Heart left ventricle (tissue), 16 donors: Measurements from ENCODE around the gene NKPD1. TPM values are rescaled to one million over a fixed set of nuclear protein-coding genes. Genes with fewer than 3 reads are reported as not detected.
"Not testable (repeated sequence)": the region's sequence is repeated elsewhere in the genome, so short reads cannot be mapped to it uniquely, and the experiment has no call there.

Source experiments
- ATAC-seq, 4 donors: fragments of 200-7000 bp; cut with Tn5 transposase; one replicate each; pipeline ENCODE4 v1.9.1; 2020 to 2022; ENCODE audit warnings: moderate library complexity in 4 of 4, mild to moderate bottlenecking in 3 of 4, moderate number of reproducible peaks in 1 of 4
- DNase-seq, 5 donors: peaks; one replicate each; pipeline ENCODE4 v3.0.0-alpha.2; 2020
- H3K27ac ChIP-seq, 12 donors: fragments of 200-600 bp; sonication (generic) in 4 of 12; one replicate each; pipeline versions ENCODE4 v1.5.0 to v1.8.0; 2016 to 2022; ENCODE audit warnings: mild to moderate bottlenecking in 2 of 12
- H3K27me3 ChIP-seq, 9 donors: fragments of 200-600 bp; sonication (generic) in 2 of 9; one replicate each; pipeline versions ENCODE4 v1.5.1 to v1.8.0; 2016 to 2022; ENCODE audit warnings: mild to moderate bottlenecking in 3 of 9
- H3K36me3 ChIP-seq, 9 donors: fragments of 200-600 bp; sonication (generic) in 2 of 9; one replicate each; pipeline versions ENCODE4 v1.5.0 to v1.8.0; 2018 to 2022; ENCODE audit warnings: mild to moderate bottlenecking in 2 of 9
- H3K4me1 ChIP-seq, 12 donors: fragments of 200-600 bp; sonication (generic) in 4 of 12; one replicate each; pipeline versions ENCODE4 v1.5.0 to v1.8.0; 2016 to 2022; ENCODE audit warnings: mild to moderate bottlenecking in 3 of 12
- H3K4me3 ChIP-seq, 12 donors: fragments of 200-600 bp; sonication (generic) in 4 of 12; one replicate each; pipeline versions ENCODE4 v1.5.0 to v1.8.0; 2017 to 2022; ENCODE audit warnings: mild to moderate bottlenecking in 9 of 12, moderate library complexity in 4 of 12
- H3K9me3 ChIP-seq, 12 donors: fragments of 200-600 bp; sonication (generic) in 4 of 12; one replicate each; pipeline versions ENCODE4 v1.5.0 to v1.8.0; 2016 to 2022; ENCODE audit warnings: mild to moderate bottlenecking in 1 of 12
- POLR2A ChIP-seq, 2 donors: fragments of 450-650 bp; IDR thresholded peaks; one replicate each; pipeline ENCODE4 v1.6.1; 2017; ENCODE audit warnings: antibody characterized with exemption in 2 of 2, mild to moderate bottlenecking in 2 of 2, moderate library complexity in 2 of 2
- WGBS, 4 donors: extraction: QIAGEN DNeasy Blood & Tissue Kit in 2 of 4; methylation state at CpG; one replicate each; pipeline versions ENCODE4 v1.1.5 to v1.1.7; 2013 to 2018; 5-methylcytosine and 5-hydroxymethylcytosine counted together
- intact Hi-C, 10 donors: fragments of 100-400 bp; cut with DNase I; formaldehyde crosslinking; loops; one replicate each; pipeline versions ENCODE4 v1.11.1 to v1.14.2; 2022
- polyA plus RNA-seq, 2 donors: library from polyadenylated mRNA; stranded (reverse); fragments of 200-250 nt; gene quantifications; one replicate each; pipeline ENCODE4 v1.2.3, GENCODE V29; 2013
- total RNA-seq, 9 donors: library from RNA; depleted of rRNA in 2 of 9; stranded (reverse); fragments of >200 nt in 2 of 9; fragmentation: NEBNext Ultra II Directional in 3 of 9; extraction: Animal tissue kit (Norgen Biotek cat#: 25700) in 3 of 9; gene quantifications; one replicate each; pipeline versions ENCODE4 v1.1.0 to v1.2.4, GENCODE V29; 2016 to 2023
- TF ChIP-seq, protein P1 (sequence below), 12 donors: fragments of 200-600 bp; sonication (generic) in 4 of 12; IDR thresholded peaks; one replicate each; pipeline versions ENCODE4 v1.5.0 to v1.8.0; 2018 to 2022; ENCODE audit warnings: antibody characterized with exemption in 12 of 12, mild to moderate bottlenecking in 5 of 12
- donor health status: ischemic (EF 13 %, LVEDD 7.1; RV severe dilation, severe dysfunction).
- donor health status: healthy with polysubstance abuse.
- donor health status: DM: no; HTN: yes; CAD: no.
- donor health status: DM: no; HTN: no; CAD: no.
- donor health status: ischemic (EF 25% LVEDD 6.9; RV normal size, moderate dysfunction).
- donor health status: ischemic (EF 25% LVEDD 5.7; RV mildly dilated, moderate dysfunction).
- donor health status: healthy.
- donor health status: DM: yes; HTN: yes; CAD: no.
- donor health status: ischemic (EF 35%, LVEDD 5.7; RV mildly dilated, moderate dysfunction).
- donor health status: nonischemic (EF 11% LVEDD 7.7; RV severe dilation, severe dysfunction).
- donor health status: DM: yes; HTN: yes; CAD: no.
- donor health status: PGD.
- donor health status: ischemic (EF 29% LVEDD 5.4; RV normal size, mild dysfunction).
- donor health status: nonischemic (EF 23%, LVEDD 6.1; RV moderate dilation, normal function).

The NKPD1 gene
- total and polyA plus RNA-seq, 11 donors = 0.09 to 0.28 (median 0.14) TPM; not detected in 7

DNA sequence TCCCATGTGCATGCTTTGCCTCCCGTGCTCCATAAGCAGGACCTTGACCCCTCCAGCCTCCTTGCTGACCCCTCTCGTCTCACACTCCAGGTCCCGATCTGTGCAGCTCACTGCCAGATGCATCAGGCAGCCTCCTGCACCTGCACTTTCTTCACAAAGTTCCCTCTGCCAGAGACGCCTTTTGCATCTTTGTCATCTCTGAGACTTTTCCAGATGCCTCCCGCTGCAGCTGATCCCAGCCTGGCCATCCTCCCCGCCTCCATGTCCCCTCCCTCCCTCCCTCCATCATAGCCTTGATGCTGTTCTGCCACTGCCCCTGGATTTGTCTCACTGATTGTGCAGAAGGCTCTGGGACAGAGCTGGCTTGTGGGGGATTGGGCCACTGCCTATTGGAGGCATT, 38.0 kb downstream of the NKPD1 start:
- H3K36me3 ChIP-seq = no peaks in the 10 kb centered on the region
- no peak overlapping the region for H3K27ac ChIP-seq
- TF ChIP-seq POLR2A (IDR thresholded peaks at IDR 0.05) = no peak
- TF ChIP-seq, protein P1, sequence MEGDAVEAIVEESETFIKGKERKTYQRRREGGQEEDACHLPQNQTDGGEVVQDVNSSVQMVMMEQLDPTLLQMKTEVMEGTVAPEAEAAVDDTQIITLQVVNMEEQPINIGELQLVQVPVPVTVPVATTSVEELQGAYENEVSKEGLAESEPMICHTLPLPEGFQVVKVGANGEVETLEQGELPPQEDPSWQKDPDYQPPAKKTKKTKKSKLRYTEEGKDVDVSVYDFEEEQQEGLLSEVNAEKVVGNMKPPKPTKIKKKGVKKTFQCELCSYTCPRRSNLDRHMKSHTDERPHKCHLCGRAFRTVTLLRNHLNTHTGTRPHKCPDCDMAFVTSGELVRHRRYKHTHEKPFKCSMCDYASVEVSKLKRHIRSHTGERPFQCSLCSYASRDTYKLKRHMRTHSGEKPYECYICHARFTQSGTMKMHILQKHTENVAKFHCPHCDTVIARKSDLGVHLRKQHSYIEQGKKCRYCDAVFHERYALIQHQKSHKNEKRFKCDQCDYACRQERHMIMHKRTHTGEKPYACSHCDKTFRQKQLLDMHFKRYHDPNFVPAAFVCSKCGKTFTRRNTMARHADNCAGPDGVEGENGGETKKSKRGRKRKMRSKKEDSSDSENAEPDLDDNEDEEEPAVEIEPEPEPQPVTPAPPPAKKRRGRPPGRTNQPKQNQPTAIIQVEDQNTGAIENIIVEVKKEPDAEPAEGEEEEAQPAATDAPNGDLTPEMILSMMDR (IDR thresholded peaks at IDR 0.05) = no peak
- peaks cover 0 to 18% (median 9%) of the 10 kb centered on the region in 12 donors for H3K4me1 ChIP-seq
- 82 to 92% (median 87%) methylated on average over 5 to 6 of the region's 6 CpGs for WGBS, 4 donors
- intact Hi-C loops = no loop called here
- DNase-seq = no peak
- H3K9me3 ChIP-seq = no peaks in the 10 kb centered on the region
- ATAC-seq = no peak
- no peak overlapping the region for H3K4me3 ChIP-seq
- no peaks in the 10 kb centered on the region for H3K27me3 ChIP-seq

DNA sequence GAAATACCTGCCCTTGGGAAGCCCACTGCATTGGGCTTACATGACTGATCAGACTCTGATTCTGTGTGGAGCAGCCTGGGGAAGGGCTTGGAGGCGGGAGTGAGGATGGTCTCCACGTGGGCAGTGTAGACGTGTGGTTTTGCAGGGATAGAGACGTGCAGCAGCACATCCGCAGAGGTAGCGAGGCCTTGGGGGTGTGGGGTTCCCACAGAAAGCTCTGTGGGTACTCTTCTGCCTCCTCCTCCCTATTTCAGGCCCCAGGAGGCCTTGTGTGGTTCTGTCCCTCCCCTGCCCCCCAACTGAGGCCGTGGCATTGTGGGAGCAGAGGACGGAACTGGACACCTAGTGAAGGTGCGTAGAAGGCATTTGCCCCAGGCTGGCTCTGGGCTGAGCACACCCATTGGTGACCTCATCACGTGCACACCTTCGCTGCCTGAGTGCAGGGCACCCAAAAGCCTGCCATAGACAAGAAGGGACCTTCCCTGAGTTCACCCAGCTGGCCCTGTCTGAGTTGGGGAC, 38.9 kb downstream of the NKPD1 start:
- Histone ChIP-seq H3K9me3 (no peaks in the 10 kb centered on the region), H3K36me3 (no peaks in the 10 kb centered on the region), H3K27me3 (no peaks in the 10 kb centered on the region), H3K4me3 (no peak overlapping the region), H3K4me1 (peaks cover 0 to 26% (median 14%) of the 10 kb centered on the region in 12 donors), H3K27ac (no peak overlapping the region)
- DNase-seq = no peak
- intact Hi-C loops = no loop called here
- ATAC-seq = no peak
- 82 to 91% (median 90%) methylated on average over 9 to 11 of the region's 11 CpGs for WGBS, 4 donors
- no peak for TF ChIP-seq POLR2A (IDR thresholded peaks at IDR 0.05)
- TF ChIP-seq, protein P1 (IDR thresholded peaks at IDR 0.05) = no peak

DNA sequence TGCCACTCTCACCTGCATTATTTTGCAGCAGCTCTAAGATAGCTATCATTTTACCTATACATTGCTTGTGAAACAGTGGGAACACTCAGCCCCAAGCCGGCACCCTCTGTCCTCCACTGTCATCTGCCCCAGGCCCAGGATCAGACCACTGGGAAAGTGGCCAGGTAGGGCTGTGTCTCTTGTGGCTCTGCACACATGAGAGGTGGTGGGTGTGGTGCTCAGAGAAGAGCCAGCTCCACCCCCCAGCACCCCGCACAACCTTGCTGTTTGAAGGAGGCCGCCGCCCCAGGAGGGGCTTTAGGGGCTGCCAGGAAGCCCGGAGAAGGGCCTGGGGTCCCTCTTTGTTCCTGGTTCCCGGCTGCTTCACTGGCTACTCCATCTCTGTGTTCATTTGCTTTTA, 41.2 kb downstream of the NKPD1 start:
- DNase-seq = no peak
- Histone ChIP-seq H3K27ac (no peak overlapping the region), H3K4me1 (peaks cover 0 to 27% (median 14%) of the 10 kb centered on the region in 12 donors), H3K4me3 (no peak overlapping the region), H3K36me3 (no peaks in the 10 kb centered on the region), H3K27me3 (no peaks in the 10 kb centered on the region), H3K9me3 (no peaks in the 10 kb centered on the region)
- no peak for ATAC-seq
- TF ChIP-seq, protein P1 (IDR thresholded peaks at IDR 0.05) = no peak
- TF ChIP-seq POLR2A (IDR thresholded peaks at IDR 0.05) = no peak
- WGBS, 4 donors = 90 to 94% (median 91%) methylated on average over 5 to 6 of the region's 6 CpGs
- intact Hi-C loops = no loop called here

DNA sequence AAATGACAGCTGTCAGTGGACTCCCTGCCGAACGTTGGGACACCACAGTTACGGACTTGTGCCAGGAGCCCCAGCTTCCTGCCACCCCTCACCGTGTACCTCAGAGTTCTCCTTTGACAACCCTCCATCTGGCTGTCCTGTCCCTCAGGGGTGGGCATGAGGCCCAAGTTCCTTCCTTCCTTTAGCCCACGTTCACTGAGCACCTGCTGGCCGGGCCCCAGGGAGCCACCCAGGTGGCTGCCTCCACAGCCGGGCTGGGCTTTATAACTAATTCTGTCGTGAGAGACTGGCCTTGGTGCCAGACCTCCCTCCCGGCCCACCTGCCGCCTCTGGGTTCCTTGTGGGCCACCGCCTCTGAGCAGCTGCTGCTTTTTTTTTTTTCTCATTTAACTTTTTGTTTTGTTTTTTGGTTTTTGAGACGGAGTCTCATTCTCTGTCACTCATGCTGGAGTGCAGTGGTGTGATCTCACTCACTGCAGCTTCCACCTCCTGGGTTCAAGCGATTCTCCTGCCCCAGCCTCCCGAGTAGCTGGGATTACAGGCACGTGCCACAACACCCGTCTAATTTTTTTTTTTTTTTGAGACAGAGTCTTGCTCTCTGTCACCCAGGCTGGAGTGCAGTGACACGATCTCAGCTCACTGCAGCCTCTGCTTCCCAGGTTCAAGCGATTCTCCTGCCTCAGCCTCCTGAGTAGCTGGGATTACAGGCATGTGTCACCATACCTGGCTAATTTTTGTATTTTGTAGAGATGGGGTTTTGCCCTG, 42.0 kb downstream of the NKPD1 start:
- H3K36me3 ChIP-seq, intact Hi-C loops, H3K27ac ChIP-seq, H3K27me3 ChIP-seq, ATAC-seq, DNase-seq, H3K9me3 ChIP-seq, H3K4me3 ChIP-seq: not testable (repeated sequence)
- peaks cover 0 to 27% (median 14%) of the 10 kb centered on the region in 12 donors for H3K4me1 ChIP-seq
- 52 to 59% (median 54%) methylated on average over 18 of the region's 18 CpGs for WGBS, 4 donors
